GM21786 (cell line): Measurements from ENCODE around the gene TEPSIN.

Source experiments
- ATAC-seq: cut with Tn5 transposase; IDR thresholded peaks from one replicate; pipeline ENCODE4 v1.9.1; 2021; ENCODE audit not compliant: unreplicated experiment

The TEPSIN gene

DNA sequence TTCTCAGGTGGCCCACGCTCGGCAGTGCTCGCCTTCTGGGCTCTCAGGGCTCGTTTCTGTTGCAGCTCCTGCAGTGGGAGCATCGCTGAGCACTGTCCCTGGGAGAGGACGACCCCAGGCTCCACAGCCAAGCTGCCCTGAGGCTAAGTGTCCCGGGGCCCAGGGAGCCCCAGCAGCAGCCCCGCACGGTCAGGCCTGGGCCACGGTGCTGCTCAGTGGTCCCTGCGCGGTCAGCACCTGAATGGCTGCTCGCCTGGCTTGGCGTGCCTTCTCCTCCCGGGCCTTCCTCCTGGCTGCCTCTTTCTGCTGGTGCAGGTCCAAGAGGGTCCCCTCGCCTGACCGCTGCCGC lies 39.4 kb downstream of the TEPSIN start:
- no peak for ATAC-seq

- ATAC-seq: no peak
Observed at GRCh38 chr17:81198826-81199481, 39.9 kb downstream of the TEPSIN start.

DNA sequence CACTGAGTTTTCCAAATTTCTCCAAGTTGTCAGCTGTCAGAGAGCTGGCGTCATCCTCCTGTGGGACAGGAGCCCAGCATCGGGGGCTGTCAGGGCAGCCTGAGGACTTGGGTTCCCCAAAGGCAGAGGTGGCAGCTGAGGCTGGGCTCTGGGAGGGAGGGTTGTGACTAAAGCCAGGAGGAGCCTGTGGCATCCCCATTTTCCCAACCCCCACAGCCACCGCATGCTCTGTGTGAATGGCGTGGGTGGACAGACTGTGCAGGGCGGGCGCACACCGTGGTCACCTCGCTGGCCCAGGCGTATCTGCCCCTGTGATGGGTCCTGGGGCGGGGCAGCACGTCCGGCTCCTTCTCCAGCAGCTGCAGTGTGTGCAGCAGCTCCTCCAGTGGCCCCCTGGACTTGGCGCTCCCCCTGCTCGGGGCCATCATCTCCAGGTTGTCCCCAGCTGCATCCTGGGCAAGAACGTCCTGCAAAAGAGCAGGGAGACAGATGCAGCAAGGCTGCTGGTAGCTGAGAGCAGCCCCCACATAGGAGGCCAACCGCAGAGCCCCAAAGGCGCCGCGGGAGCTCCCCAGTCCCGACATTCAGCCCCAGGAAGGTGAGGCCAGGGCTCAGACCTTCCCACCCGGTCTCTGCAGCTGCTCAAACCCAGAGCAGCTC lies 40.9 kb downstream of the TEPSIN start:
- no peak for ATAC-seq

DNA sequence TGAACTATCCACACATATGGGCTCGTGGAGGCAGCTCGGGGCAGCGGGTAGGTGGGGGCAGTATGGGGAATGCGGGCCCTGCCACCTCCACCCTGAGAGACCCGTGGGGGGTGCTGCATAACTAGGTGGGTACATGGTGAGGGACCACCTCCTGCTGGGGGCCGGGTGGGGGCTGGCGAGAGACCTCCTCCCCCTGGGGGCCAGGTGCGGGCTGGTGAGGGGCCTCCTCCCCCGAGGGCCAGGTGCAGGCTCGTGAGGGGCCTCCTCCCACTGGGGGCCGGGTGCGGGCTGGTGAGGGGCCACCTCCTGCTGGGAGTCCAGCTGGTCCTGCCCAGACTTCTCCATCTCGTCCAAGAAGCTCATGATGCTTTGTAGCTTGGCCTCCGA lies 41.5 kb downstream of the TEPSIN start:
- ATAC-seq: no peak

GRCh38 chr17:81196505-81197408 lies 42.1 kb downstream of the TEPSIN start:
- ATAC-seq: no peak

- ATAC-seq: no peak
Observed at GRCh38 chr17:81195941-81196495, 42.8 kb downstream of the TEPSIN start.

DNA sequence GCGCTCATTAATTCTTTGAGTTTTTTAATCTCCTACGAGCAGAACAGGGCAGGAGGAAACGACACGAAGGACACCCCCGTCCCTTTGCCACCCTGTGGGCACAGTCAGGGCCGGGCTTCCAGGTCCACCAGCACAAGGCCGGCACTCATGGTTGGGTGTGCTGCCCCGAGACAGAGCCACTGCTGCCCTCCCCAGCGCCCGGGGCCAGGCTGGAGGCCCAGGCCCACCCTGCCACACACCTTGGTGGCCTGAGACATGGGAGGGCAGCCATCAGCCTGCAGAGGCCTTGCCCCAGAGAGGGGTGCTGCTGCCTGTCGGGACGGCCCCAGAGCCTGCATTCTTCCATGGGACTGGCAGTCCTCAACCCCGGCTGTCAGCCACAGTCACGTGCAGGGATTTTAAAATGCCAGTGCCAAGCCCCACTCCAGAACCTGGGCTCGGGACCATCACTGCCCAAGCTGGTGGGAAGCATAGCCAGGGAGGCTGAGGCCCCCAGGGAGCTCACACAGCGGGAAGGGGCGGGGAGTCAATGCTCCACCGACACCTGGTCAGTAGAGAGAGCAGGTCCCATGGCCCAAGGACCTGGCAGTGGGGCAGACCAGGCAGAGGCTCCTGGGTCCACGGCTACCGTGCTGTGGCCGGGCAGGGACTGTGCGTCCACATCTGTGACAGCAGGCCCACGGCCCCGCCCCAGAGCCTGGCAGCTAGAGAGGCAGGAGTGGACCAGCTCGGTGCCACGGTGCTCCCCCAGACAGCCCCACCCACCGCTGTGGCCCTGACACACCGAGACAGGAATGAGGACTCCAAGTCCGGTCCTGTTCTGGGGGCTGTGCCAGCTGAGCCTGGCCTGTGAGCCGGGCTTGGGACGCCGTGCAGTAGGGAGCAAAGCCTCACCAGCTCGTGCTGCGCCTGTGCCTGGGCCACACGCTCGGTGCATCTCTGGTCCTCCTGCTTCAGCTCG lies 43.6 kb downstream of the TEPSIN start:
- no peak for ATAC-seq

GRCh38 chr17:81194225-81194760 lies 44.6 kb downstream of the TEPSIN start:
- no peak for ATAC-seq

DNA sequence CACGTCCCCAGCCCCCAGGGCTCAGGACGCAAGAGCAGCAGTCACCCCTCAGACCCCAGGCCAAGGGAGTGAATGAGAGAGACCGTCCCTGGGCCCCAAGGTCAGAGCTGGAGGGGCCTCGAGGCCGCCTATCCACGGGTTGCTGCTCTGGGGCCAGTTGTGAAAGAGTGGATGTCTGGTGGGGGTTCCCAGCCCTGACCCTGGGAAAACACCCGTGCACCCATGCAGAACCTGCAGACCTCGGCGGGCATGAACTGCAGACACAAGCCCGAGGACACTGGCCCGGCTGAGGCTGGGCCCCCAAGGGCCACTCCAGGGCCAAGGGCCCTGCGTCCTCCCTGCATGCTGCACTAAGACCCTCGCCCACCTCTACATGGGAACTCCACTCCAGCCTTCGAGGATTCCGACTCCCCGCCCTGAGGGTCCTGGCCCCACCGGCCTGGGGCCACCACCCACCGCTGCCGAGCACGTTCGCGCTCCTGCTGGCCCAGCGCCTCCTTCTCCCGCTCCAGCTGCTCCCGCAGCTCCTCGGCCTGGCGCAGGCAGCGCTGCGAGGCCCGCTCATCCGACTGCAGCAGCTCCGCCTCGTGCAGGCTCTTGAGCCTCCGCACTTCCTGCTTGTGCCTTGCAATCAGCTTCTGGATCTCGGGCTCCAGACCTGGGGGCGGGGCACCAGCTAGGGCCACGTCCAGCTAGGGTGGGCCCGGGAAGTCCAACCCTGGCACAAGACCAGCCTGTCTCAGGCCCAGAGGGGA lies 45.2 kb downstream of the TEPSIN start:
- no peak for ATAC-seq

GRCh38 chr17:81193051-81193410 lies 45.8 kb downstream of the TEPSIN start:
- no peak for ATAC-seq

DNA sequence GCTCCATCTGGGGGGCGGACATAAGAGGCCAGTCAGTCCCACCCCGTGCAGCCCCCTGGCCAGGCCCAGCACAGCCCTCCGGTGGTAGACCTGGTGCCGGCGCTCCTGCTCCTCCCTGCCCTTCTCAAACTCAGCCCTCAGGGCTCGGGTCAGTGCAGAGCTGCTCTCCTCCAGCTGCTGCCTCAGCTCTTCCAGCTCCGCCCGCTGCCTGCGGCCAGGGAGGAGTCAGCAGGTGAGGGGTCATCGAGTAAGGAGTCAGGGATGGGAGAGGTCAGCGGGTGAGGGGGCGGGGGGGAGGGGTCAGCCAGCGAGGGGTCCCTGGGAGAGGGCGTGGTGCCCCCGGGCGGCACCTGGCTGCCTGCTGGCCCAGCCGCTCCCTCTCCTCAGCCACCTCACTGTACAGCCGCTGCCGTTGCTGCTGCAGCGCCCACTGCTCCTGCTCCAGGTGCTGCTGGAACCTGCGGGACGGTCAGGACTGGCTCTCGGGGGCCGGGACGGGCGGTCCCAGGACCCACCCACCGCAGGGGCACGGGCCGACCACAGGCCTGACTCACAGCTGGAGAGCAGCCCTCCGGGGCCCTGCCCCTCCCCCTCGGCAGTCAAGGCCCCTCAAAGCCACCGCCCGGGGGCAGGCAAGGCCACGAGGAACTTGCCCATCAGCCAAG lies 46.3 kb downstream of the TEPSIN start:
- no peak for ATAC-seq

- ATAC-seq: no peak
Observed at GRCh38 chr17:81191646-81192045, 47.2 kb downstream of the TEPSIN start.

DNA sequence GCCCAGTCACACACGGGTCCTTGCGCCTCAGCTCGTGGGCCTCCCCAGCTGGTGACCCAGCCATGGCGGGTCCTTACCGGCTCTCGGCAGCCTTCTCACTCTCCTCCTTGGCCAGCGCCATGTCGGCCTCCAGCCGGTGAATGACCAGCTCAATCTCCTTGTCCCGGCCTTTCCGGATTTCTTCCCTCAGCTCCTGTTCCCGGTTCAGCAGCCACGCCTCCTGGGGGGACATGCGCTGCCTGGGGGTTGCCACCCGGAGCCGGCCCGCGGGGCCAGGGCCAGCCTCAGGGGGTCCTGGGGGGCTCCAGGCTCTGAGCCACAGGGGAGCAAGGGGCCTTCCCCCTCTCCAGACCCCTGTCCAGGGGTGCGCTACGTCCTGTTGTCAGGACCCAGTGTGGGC lies 47.7 kb downstream of the TEPSIN start:
- no peak for ATAC-seq

GRCh38 chr17:81190591-81190990 lies 48.3 kb downstream of the TEPSIN start:
- ATAC-seq: no peak

GRCh38 chr17:81189670-81190530 lies 49.0 kb downstream of the TEPSIN start:
- ATAC-seq: no peak

DNA sequence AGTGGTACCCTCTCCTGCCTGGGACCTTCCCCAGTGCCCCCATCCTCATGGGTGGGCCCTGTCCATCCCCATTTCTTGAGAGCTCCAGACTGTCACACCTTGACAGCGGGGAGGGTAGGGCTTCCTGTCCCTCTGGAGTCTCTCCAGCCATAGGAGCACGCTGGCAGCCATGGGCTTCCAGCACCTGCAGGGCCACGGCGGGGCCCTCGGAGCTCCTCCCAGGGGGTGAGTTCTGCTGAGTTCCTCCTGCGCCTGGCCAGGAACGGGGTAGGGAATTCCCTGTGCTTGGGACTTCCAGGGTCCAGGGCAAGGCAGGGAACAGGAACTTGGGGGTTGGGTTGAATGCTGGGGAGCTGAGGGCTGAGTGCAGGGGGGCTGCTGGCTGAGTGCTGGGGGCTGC lies 49.8 kb downstream of the TEPSIN start:
- ATAC-seq: no peak

GRCh38 chr17:81188491-81188840 lies 50.4 kb downstream of the TEPSIN start:
- no peak for ATAC-seq
